LNCaP clone FGC (cell line): ENCODE measurements around the gene FIBP.
A peak's percentile ranks its signal among the peaks of the same experiment; 100 is the strongest.

Experiments
- DNase-seq: peaks from one replicate; pipeline ENCODE4 v3.0.0-alpha.2; 2011; ENCODE audit warnings: low read depth
- H3K4me3 ChIP-seq: 2 replicates; pipeline ENCODE4 v1.5.1; 2011; ENCODE audit warnings: mild to moderate bottlenecking, low read depth, low read length, control low read depth
- CTCF ChIP-seq: IDR thresholded peaks from 2 replicates; pipeline ENCODE4 v1.5.1; 2012; ENCODE audit warnings: mild to moderate bottlenecking; ENCODE audit not compliant: control insufficient read depth, insufficient read depth; ENCODE audit errors: extremely low read depth

The FIBP gene

GRCh38 chr11:65888163-65888814, at the start of gene FIBP:
Gene FIBP (minus strand): TSS chr11:65888471. CDS start chr11:65888418, 53 bp downstream.
- TF ChIP-seq CTCF: peak; percentile 71
- DNase-seq: peak; percentile 83
- H3K4me3 ChIP-seq: peak within 1 kb of the TSS; percentile 83

GRCh38 chr11:65937766-65938165, 49.5 kb upstream of the FIBP start:
- no peak overlapping the region for H3K4me3 ChIP-seq
- DNase-seq: no peak
- no peak for TF ChIP-seq CTCF

GRCh38 chr11:65934014-65934413, 45.7 kb upstream of the FIBP start:
- no peak for DNase-seq
- H3K4me3 ChIP-seq: no peak overlapping the region
- no peak for TF ChIP-seq CTCF

- TF ChIP-seq CTCF: no peak
- H3K4me3 ChIP-seq: no peak overlapping the region
- no peak for DNase-seq
These were observed 44.3 kb upstream of the FIBP start for GRCh38 chr11:65932558-65932919.

GRCh38 chr11:65931773-65932557, 43.7 kb upstream of the FIBP start:
- no peak for DNase-seq
- TF ChIP-seq CTCF: no peak
- no peak overlapping the region for H3K4me3 ChIP-seq

- no peak overlapping the region for H3K4me3 ChIP-seq
- no peak for DNase-seq
- no peak for TF ChIP-seq CTCF
These were observed 40.4 kb upstream of the FIBP start for GRCh38 chr11:65928667-65929066.
